BE2C (cell line): Measurements from ENCODE around the gene SFMBT2.

Experiments used
- DNase-seq: peaks from one replicate; pipeline ENCODE4 v3.0.0-alpha.2; 2020
- H3K27me3 ChIP-seq: fragments of 250-450 bp; sonication (Bioruptor Pico); 2 replicates; pipeline ENCODE4 v1.5.1; 2020; ENCODE audit warnings: mild to moderate bottlenecking
- H3K36me3 ChIP-seq: fragments of 250-450 bp; sonication (Bioruptor Pico); 2 replicates; pipeline ENCODE4 v1.5.1; 2020; ENCODE audit warnings: mild to moderate bottlenecking
- H3K4me1 ChIP-seq: fragments of 250-450 bp; sonication (Bioruptor Pico); 2 replicates; pipeline ENCODE4 v1.5.1; 2020
- H3K4me3 ChIP-seq: 2 replicates; pipeline ENCODE4 v1.5.1; 2011; ENCODE audit warnings: low read depth, low read length
- H3K9me3 ChIP-seq: fragments of 250-450 bp; sonication (Bioruptor Pico); 2 replicates; pipeline ENCODE4 v1.5.1; 2020
- TF ChIP-seq, protein P1 (sequence below): IDR thresholded peaks from 2 replicates; pipeline ENCODE4 v1.5.1; 2012; ENCODE audit warnings: mild to moderate bottlenecking, low read depth, low read length

SFMBT2 gene

DNA sequence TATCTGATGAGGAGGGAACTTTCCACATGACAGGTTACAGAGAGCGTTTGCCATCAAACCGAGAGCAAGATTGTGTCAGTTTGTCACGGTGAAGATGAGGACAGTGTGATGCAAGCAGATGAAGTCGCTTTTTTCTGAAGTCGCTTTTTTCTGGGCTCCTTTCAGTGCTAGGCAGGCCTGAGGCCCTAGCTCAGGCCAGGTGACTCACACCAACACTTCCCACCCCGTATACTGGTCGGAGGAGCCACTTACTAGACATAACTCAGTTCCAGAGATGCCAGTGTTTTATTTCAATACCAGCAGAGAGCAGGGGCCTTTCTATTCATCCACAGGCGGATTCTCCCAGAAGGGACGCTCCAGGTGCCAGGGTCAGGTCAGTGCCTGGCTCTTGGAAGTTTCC lies 58.9 kb downstream of the SFMBT2 start:
- no peak for DNase-seq
- Histone ChIP-seq H3K27me3 (no peaks in the 10 kb centered on the region), H3K4me3 (no peak overlapping the region), H3K4me1 (peaks cover 4% of the 10 kb centered on the region), H3K9me3 (no peaks in the 10 kb centered on the region), H3K36me3 (peaks cover 11% of the 10 kb centered on the region)
- TF ChIP-seq, protein P1, sequence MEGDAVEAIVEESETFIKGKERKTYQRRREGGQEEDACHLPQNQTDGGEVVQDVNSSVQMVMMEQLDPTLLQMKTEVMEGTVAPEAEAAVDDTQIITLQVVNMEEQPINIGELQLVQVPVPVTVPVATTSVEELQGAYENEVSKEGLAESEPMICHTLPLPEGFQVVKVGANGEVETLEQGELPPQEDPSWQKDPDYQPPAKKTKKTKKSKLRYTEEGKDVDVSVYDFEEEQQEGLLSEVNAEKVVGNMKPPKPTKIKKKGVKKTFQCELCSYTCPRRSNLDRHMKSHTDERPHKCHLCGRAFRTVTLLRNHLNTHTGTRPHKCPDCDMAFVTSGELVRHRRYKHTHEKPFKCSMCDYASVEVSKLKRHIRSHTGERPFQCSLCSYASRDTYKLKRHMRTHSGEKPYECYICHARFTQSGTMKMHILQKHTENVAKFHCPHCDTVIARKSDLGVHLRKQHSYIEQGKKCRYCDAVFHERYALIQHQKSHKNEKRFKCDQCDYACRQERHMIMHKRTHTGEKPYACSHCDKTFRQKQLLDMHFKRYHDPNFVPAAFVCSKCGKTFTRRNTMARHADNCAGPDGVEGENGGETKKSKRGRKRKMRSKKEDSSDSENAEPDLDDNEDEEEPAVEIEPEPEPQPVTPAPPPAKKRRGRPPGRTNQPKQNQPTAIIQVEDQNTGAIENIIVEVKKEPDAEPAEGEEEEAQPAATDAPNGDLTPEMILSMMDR: no peak

GRCh38 chr10:7350541-7351195 lies 60.2 kb downstream of the SFMBT2 start:
- TF ChIP-seq, protein P1: no peak
- no peak overlapping the region for H3K4me3 ChIP-seq
- H3K27me3 ChIP-seq: no peaks in the 10 kb centered on the region
- no peaks in the 10 kb centered on the region for H3K9me3 ChIP-seq
- H3K4me1 ChIP-seq: peaks cover 4% of the 10 kb centered on the region
- H3K36me3 ChIP-seq: peaks cover 11% of the 10 kb centered on the region
- no peak for DNase-seq

- TF ChIP-seq, protein P1: no peak
- Histone ChIP-seq H3K36me3 (peaks cover 9% of the 10 kb centered on the region), H3K27me3 (no peaks in the 10 kb centered on the region), H3K4me1 (no peaks in the 10 kb centered on the region), H3K4me3 (no peak overlapping the region), H3K9me3 (no peaks in the 10 kb centered on the region)
- DNase-seq: no peak
Observed at GRCh38 chr10:7345717-7346116, 65.1 kb downstream of the SFMBT2 start.

DNA sequence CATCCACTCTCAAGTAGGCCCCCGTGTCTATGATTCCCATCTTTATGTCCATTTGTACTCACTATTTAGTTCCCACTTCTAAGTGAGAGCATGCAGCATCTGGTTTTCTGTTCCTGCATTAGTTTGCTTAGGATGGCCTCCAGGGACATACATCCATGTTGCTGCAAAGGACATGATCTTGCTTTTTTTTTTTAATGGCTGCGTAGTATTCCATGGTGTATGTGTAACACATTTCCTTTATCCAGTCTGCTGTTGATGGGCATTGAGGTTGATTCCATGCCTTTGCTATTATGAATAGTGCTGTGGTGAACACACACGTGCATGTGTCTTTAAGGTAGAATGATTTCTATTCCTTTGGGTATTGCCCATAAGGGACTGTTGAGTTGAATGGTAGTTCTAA lies 67.8 kb downstream of the SFMBT2 start:
- Histone ChIP-seq H3K4me3 (no peak overlapping the region), H3K27me3 (no peaks in the 10 kb centered on the region), H3K4me1 (no peaks in the 10 kb centered on the region), H3K36me3 (peaks cover 7% of the 10 kb centered on the region; the same call in 1 of the 2 replicates), H3K9me3 (no peaks in the 10 kb centered on the region)
- no peak for DNase-seq
- TF ChIP-seq, protein P1: no peak

DNA sequence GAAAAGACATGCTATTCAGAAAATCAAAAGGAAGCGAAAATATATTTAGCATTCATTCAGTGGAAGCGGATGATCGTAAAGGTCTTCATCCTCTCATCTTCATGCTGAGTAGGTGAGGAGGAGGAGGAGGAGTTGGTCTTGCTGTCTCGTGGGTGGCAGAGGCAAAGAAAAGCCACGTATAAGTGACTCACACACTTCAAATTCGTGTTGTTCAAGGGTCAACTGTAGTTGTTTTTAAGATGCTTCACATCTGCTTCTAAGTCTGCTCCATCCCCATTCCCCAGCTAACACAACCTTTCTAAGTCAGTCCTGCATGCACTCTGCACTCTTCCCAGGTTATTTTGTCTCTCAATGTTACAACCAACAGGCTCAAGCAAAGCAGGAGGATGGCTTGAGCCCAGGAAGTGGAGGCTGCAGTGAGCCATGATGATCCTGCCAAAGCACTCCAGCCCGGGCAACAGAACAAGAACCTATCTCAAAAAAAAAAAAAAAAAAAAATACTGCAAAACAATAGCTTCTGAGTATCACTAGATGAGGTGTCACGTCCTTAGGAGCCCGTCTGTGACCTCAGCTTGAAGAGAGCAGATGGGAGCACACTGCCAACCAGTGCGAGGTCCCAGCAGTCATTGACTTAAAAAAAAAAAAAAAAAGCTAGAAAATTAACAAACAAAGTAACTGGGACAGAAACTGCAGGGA lies 70.5 kb downstream of the SFMBT2 start:
- Histone ChIP-seq H3K36me3 (peaks cover 7% of the 10 kb centered on the region; the same call in 1 of the 2 replicates), H3K9me3 (no peaks in the 10 kb centered on the region), H3K27me3 (no peaks in the 10 kb centered on the region), H3K4me3 (no peak overlapping the region), H3K4me1 (peaks cover 8% of the 10 kb centered on the region)
- DNase-seq: no peak
- TF ChIP-seq, protein P1: no peak

GRCh38 chr10:7339510-7339909 lies 71.3 kb downstream of the SFMBT2 start:
- peaks cover 13% of the 10 kb centered on the region for H3K4me1 ChIP-seq
- no peak for DNase-seq
- TF ChIP-seq, protein P1: no peak
- H3K4me3 ChIP-seq: no peak overlapping the region
- no peaks in the 10 kb centered on the region for H3K9me3 ChIP-seq
- peaks cover 7% of the 10 kb centered on the region; the same call in 1 of the 2 replicates for H3K36me3 ChIP-seq
- no peaks in the 10 kb centered on the region for H3K27me3 ChIP-seq
